Activated CD4-positive, alpha-beta T cell treated with anti-CD3 and anti-CD28 coated beads, Interleukin-2, amount 50 U/mL, for 24 hours (primary cell): ENCODE data around the gene PRELID3B.

Experiments
- DNase-seq, 2 donors: peaks; one replicate each; pipeline ENCODE4 v3.0.0-alpha.2; 2020; ENCODE audit warnings: low read depth in 1 of 2, low spot score in 1 of 2

PRELID3B gene

GRCh38 chr20:58996226-58996611, 46.4 kb downstream of the PRELID3B start:
- DNase-seq = no peak

GRCh38 chr20:58995461-58996225, 46.9 kb downstream of the PRELID3B start:
- no peak for DNase-seq

- no peak for DNase-seq
Observed at GRCh38 chr20:58994390-58995159, 48.0 kb downstream of the PRELID3B start.

- no peak for DNase-seq
Observed at GRCh38 chr20:58993332-58994248, 49.0 kb downstream of the PRELID3B start.

- no peak for DNase-seq
Observed at GRCh38 chr20:58992911-58993310, 49.7 kb downstream of the PRELID3B start.

GRCh38 chr20:58991715-58992114, 50.9 kb downstream of the PRELID3B start:
- DNase-seq = no peak

GRCh38 chr20:58990651-58991445, 51.7 kb downstream of the PRELID3B start:
- DNase-seq = no peak

- DNase-seq = no peak
Observed at GRCh38 chr20:58989196-58989595, 53.4 kb downstream of the PRELID3B start.

- no peak for DNase-seq
Observed at GRCh38 chr20:58988565-58988882, 54.1 kb downstream of the PRELID3B start.

GRCh38 chr20:58987790-58988564, 54.6 kb downstream of the PRELID3B start:
- DNase-seq = no peak

- DNase-seq = no peak
Observed at GRCh38 chr20:58986968-58987517, 55.5 kb downstream of the PRELID3B start.

GRCh38 chr20:58986286-58986967, 56.2 kb downstream of the PRELID3B start:
- DNase-seq = no peak

GRCh38 chr20:58985656-58986055, 56.9 kb downstream of the PRELID3B start:
- DNase-seq = no peak

- no peak for DNase-seq
Observed at GRCh38 chr20:58984691-58985090, 57.9 kb downstream of the PRELID3B start.
